PC-9 (cell line): ENCODE results near the gene NTNG1. TPM values are rescaled to one million over a fixed set of nuclear protein-coding genes. Genes with fewer than 3 reads are reported as not detected.

Experiments used
- BruUV-seq: library from RNA; stranded (reverse); fragments of 400-500 nt; replicated peaks from 2 replicates; lab custom pipeline; 2021; lab: Mats Ljungman, UMichigan
- CTCF ChIA-PET: fragments of 300-600 bp; sonication (Branson Sonifier 250); formaldehyde crosslinking; loops from one replicate; lab custom pipeline; 2022; ENCODE audit warnings: antibody characterized with exemption; lab: Charles Lee
- POLR2A ChIA-PET: fragments of 300-600 bp; sonication (Branson Sonifier 250); formaldehyde crosslinking; loops from one replicate; lab custom pipeline; 2022; ENCODE audit warnings: antibody characterized with exemption; ENCODE audit not compliant: unreplicated experiment; lab: Charles Lee
- DNase-seq, 2 experiments: peaks; one replicate each; pipeline versions ENCODE4 v3.0.0 to v3.0.0-alpha.2; 2015 to 2022; ENCODE audit warnings: mixed read lengths in 1 of 2
- H2AFZ ChIP-seq: fragments of 200-600 bp; sonication (generic); 2 replicates; pipeline ENCODE4 v1.8.1; 2017; ENCODE audit warnings: antibody characterized with exemption
- H3F3A ChIP-seq: fragments of 200-600 bp; sonication (generic); 2 replicates; pipeline ENCODE4 v1.8.1; 2017; ENCODE audit warnings: antibody characterized with exemption, mild to moderate bottlenecking, low read depth; ENCODE audit not compliant: insufficient read depth
- H3K27ac ChIP-seq: fragments of 200-600 bp; sonication (generic); 2 replicates; pipeline ENCODE4 v1.6.1; 2016; ENCODE audit warnings: mixed run types
- H3K27me3 ChIP-seq: fragments of 200-600 bp; sonication (generic); 2 replicates; pipeline ENCODE4 v1.6.1; 2016; ENCODE audit warnings: low read depth, mixed run types; ENCODE audit not compliant: insufficient read depth
- H3K36me3 ChIP-seq: fragments of 200-600 bp; sonication (generic); 2 replicates; pipeline ENCODE4 v1.6.1; 2016; ENCODE audit warnings: low read depth, mixed run types
- H3K4me1 ChIP-seq: fragments of 200-600 bp; sonication (generic); replicated peaks from 2 replicates; pipeline ENCODE4 v1.6.1; 2016; ENCODE audit warnings: mixed run types; ENCODE audit not compliant: insufficient read depth
- H3K4me2 ChIP-seq: fragments of 200-600 bp; sonication (generic); 2 replicates; pipeline ENCODE4 v1.6.1; 2017; ENCODE audit warnings: mixed run types
- H3K4me3 ChIP-seq: fragments of 200-600 bp; sonication (generic); 2 replicates; pipeline ENCODE4 v1.6.1; 2016; ENCODE audit warnings: mixed run types
- H3K79me2 ChIP-seq: fragments of 200-600 bp; sonication (generic); 2 replicates; pipeline ENCODE4 v1.6.1; 2017; ENCODE audit warnings: low read depth, mixed run types
- H3K9me2 ChIP-seq: fragments of 200-600 bp; sonication (generic); 2 replicates; pipeline ENCODE4 v1.8.1; 2017; ENCODE audit warnings: mild to moderate bottlenecking; ENCODE audit not compliant: insufficient read depth
- H3K9me3 ChIP-seq: fragments of 200-600 bp; sonication (generic); 2 replicates; pipeline ENCODE4 v1.8.1; 2016; ENCODE audit warnings: low read depth; ENCODE audit not compliant: insufficient read depth
- H4K20me1 ChIP-seq: fragments of 200-600 bp; sonication (generic); 2 replicates; pipeline ENCODE4 v1.8.1; 2017; ENCODE audit not compliant: insufficient read depth
- CTCF ChIP-seq: fragments of 200-600 bp; sonication (generic); conservative IDR thresholded peaks from 2 replicates; pipeline ENCODE4 v1.6.1; 2017; ENCODE audit warnings: mixed run types, antibody characterized with exemption, mild to moderate bottlenecking, moderate library complexity
- EZH2 ChIP-seq: fragments of 200-600 bp; sonication (generic); IDR thresholded peaks from 2 replicates; pipeline ENCODE4 v1.8.0; 2017; ENCODE audit warnings: antibody characterized with exemption, low read depth
- intact Hi-C: fragments of 100-400 bp; cut with micrococcal nuclease; formaldehyde crosslinking; loops from one replicate; pipeline ENCODE4 v1.10.0; 2022; ENCODE audit not compliant: unreplicated experiment
- total RNA-seq: library from RNA; stranded (reverse); gene quantifications from 2 replicates; pipeline ENCODE4 v1.2.3, GENCODE V29; 2021

Gene NTNG1
- total RNA-seq, 1 experiment from 2014 or later = not detected

- no peak overlapping the region for H2AFZ ChIP-seq
- H3K4me3 ChIP-seq = no peak overlapping the region
- no peaks in the 10 kb centered on the region for H3K9me2 ChIP-seq
- intact Hi-C loops = loop anchor here (2.0 kb wide), 1 partner anchor 475 kb away; no protein-coding TSS in a partner anchor
- no peak for TF ChIP-seq EZH2
- no peak for TF ChIP-seq CTCF
- no peaks in the 10 kb centered on the region for H3K27me3 ChIP-seq
- H3K27ac ChIP-seq = no peak overlapping the region
- ChIA-PET CTCF (no interaction called here), POLR2A (no interaction called here)
- no peaks in the 10 kb centered on the region for H4K20me1 ChIP-seq
- DNase-seq = no peak
- H3K79me2 ChIP-seq = no peaks in the 10 kb centered on the region
- H3K36me3 ChIP-seq = no peaks in the 10 kb centered on the region
- H3K4me1 ChIP-seq = no peaks in the 10 kb centered on the region
- no TSS peak for BruUV-seq
- no peak overlapping the region for H3K4me2 ChIP-seq
- H3F3A ChIP-seq = no peaks in the 10 kb centered on the region
- H3K9me3 ChIP-seq = no peaks in the 10 kb centered on the region
Measured at GRCh38 chr1:107276247-107276646, 135.4 kb downstream of the NTNG1 start.

- Histone ChIP-seq H3K4me1 (no peaks in the 10 kb centered on the region), H3K36me3 (no peaks in the 10 kb centered on the region), H3K27me3 (no peaks in the 10 kb centered on the region), H3K79me2 (no peaks in the 10 kb centered on the region), H3K9me2 (no peaks in the 10 kb centered on the region), H3K4me3 (no peak overlapping the region), H3F3A (no peaks in the 10 kb centered on the region), H3K4me2 (no peak overlapping the region), H2AFZ (no peak overlapping the region), H4K20me1 (no peaks in the 10 kb centered on the region), H3K9me3 (no peaks in the 10 kb centered on the region), H3K27ac (no peak overlapping the region)
- peak in 1 of 2 experiments; percentile 4 for DNase-seq
- ChIA-PET POLR2A (no interaction called here), CTCF (interaction anchor here (0.5 to 0.7 kb wide), 2 partner anchors 17 to 471 kb away, joined by 3 read pairs; no protein-coding TSS in a partner anchor)
- BruUV-seq = no TSS peak
- intact Hi-C loops = loop anchor here (2.0 kb wide), 1 partner anchor 474 kb away; no protein-coding TSS in a partner anchor
- TF ChIP-seq EZH2 (no peak), CTCF (peak; percentile 65)
Measured at GRCh38 chr1:107277022-107277421, 136.2 kb downstream of the NTNG1 start.

GRCh38 chr1:107286125-107286524 lies 145.3 kb downstream of the NTNG1 start:
- H2AFZ ChIP-seq = no peak overlapping the region
- H3K79me2 ChIP-seq = no peaks in the 10 kb centered on the region
- H3F3A ChIP-seq = no peaks in the 10 kb centered on the region
- H3K27ac ChIP-seq = no peak overlapping the region
- no peak overlapping the region for H3K4me2 ChIP-seq
- H3K4me3 ChIP-seq = no peak overlapping the region
- H3K36me3 ChIP-seq = no peaks in the 10 kb centered on the region
- H3K4me1 ChIP-seq = no peaks in the 10 kb centered on the region
- no peaks in the 10 kb centered on the region for H3K9me3 ChIP-seq
- ChIA-PET CTCF (no interaction called here), POLR2A (no interaction called here)
- no peak for TF ChIP-seq EZH2
- TF ChIP-seq CTCF = no peak
- no peaks in the 10 kb centered on the region for H4K20me1 ChIP-seq
- intact Hi-C loops = no loop called here
- BruUV-seq = no TSS peak
- H3K27me3 ChIP-seq = no peaks in the 10 kb centered on the region
- no peak for DNase-seq
- no peaks in the 10 kb centered on the region for H3K9me2 ChIP-seq
